Endothelial cell of umbilical vein (primary cell): ENCODE measurements around the gene KIF25. TPM values are rescaled to one million over a fixed set of nuclear protein-coding genes. Genes with fewer than 3 reads are reported as not detected.
"Not testable (repeated sequence)": the region's sequence is repeated elsewhere in the genome, so short reads cannot be mapped to it uniquely, and the experiment has no call there.

Experiments used
- BruUV-seq: library from RNA; stranded (reverse); fragments of 400-500 nt; replicated peaks from 2 replicates; lab custom pipeline; 2021; lab: Mats Ljungman, UMichigan
- CTCF ChIA-PET: fragments of 300-600, 350-600 bp; sonication (Branson Sonifier 250); formaldehyde crosslinking; loops from one replicate; lab custom pipeline; 2021; ENCODE audit warnings: antibody characterized with exemption, inconsistent platforms; lab: Charles Lee
- POLR2A ChIA-PET: fragments of 300-600, 350-600 bp; sonication (Branson Sonifier 250); formaldehyde crosslinking; loops from one replicate; lab custom pipeline; 2021; ENCODE audit warnings: antibody characterized with exemption, inconsistent platforms; lab: Charles Lee
- DNase-seq: peaks from one replicate; pipeline ENCODE4 v3.0.0-alpha.2; 2011; ENCODE audit warnings: low read depth, low spot score
- FAIRE-seq: peaks from 2 replicates; lab custom pipeline; 2011; peaks lifted over from hg19 to GRCh38; lab: Jason Lieb, UNC
- H2AFZ ChIP-seq: 2 replicates; pipeline ENCODE4 v1.6.0; 2012; ENCODE audit warnings: low read depth, low read length, control low read depth, inconsistent platforms
- H3K27ac ChIP-seq: 2 replicates; pipeline ENCODE4 v1.5.1; 2011; ENCODE audit warnings: low read depth, mild to moderate bottlenecking, control low read depth, low read length, moderate library complexity; ENCODE audit not compliant: insufficient read depth
- H3K27me3 ChIP-seq, 2 experiments: 2 replicates each; pipeline versions ENCODE4 v1.6.0 to v1.6.1; 2011; ENCODE audit warnings: low read length in 2 of 2, mixed read lengths in 1 of 2; ENCODE audit not compliant: control insufficient read depth in 2 of 2, insufficient read depth in 2 of 2
- H3K36me3 ChIP-seq, 2 experiments: 2 replicates in 1 of 2; 3 replicates in 1 of 2; pipeline ENCODE4 v1.5.1; 2011; ENCODE audit warnings: low read length in 2 of 2, mild to moderate bottlenecking in 1 of 2, moderate library complexity in 1 of 2; ENCODE audit not compliant: control insufficient read depth in 2 of 2, insufficient read depth in 2 of 2; ENCODE audit errors: extremely low read depth in 1 of 2
- H3K4me1 ChIP-seq: 3 replicates; pipeline ENCODE4 v1.5.1; 2011; ENCODE audit warnings: mild to moderate bottlenecking, low read length; ENCODE audit not compliant: control insufficient read depth, insufficient read depth; ENCODE audit errors: extremely low read depth
- H3K4me2 ChIP-seq: 2 replicates; pipeline ENCODE4 v1.6.1; 2011; ENCODE audit warnings: low read length, control low read depth, mixed read lengths; ENCODE audit not compliant: insufficient read depth
- H3K4me3 ChIP-seq, 3 experiments: fragments of 200-600 bp in 1 of 3; sonication (generic), shearing (Covaris generic) in 1 of 3; replicated peaks in 1 of 3; 2 replicates each; pipeline ENCODE4 v1.5.1; 2011 to 2016; ENCODE audit warnings: control low read depth in 3 of 3, low read length in 3 of 3, mild to moderate bottlenecking in 2 of 3, inconsistent platforms in 1 of 3, low read depth in 1 of 3, moderate library complexity in 1 of 3; ENCODE audit not compliant: insufficient read depth in 1 of 3
- H3K79me2 ChIP-seq: 2 replicates; pipeline ENCODE4 v1.6.0; 2012; ENCODE audit warnings: low read length, inconsistent platforms; ENCODE audit not compliant: control insufficient read depth, insufficient read depth
- H3K9ac ChIP-seq: replicated peaks from 2 replicates; pipeline ENCODE3; 2011; ENCODE audit warnings: low read length, control low read depth; ENCODE audit not compliant: insufficient read depth; ENCODE audit errors: extremely low read depth
- H3K9me1 ChIP-seq: replicated peaks from 3 replicates; pipeline ENCODE4 v1.6.0; 2011; ENCODE audit warnings: mild to moderate bottlenecking, low read length; ENCODE audit not compliant: control insufficient read depth, insufficient read depth; ENCODE audit errors: extremely low read depth
- H3K9me3 ChIP-seq: replicated peaks from 2 replicates; pipeline ENCODE4 v1.5.1; 2012; ENCODE audit warnings: low read length, inconsistent platforms; ENCODE audit not compliant: control insufficient read depth, insufficient read depth
- H4K20me1 ChIP-seq: replicated peaks from 2 replicates; pipeline ENCODE3; 2011; ENCODE audit warnings: mild to moderate bottlenecking, low read length; ENCODE audit not compliant: control insufficient read depth, insufficient read depth; ENCODE audit errors: extremely low read depth
- CTCF ChIP-seq, 2 donors: IDR thresholded peaks; 1 replicate in 1 of 2; 2 replicates in 1 of 2; pipeline ENCODE4 v1.5.1; 2011; ENCODE audit warnings: low read length in 2 of 2, mild to moderate bottlenecking in 2 of 2, moderate library complexity in 2 of 2, control low read depth in 1 of 2, inconsistent platforms in 1 of 2, low read depth in 1 of 2; ENCODE audit not compliant: insufficient read depth in 1 of 2; ENCODE audit errors: extremely low read depth in 1 of 2
- EZH2 ChIP-seq: IDR thresholded peaks from 2 replicates; pipeline ENCODE4 v1.6.1; 2012; ENCODE audit warnings: borderline replicate concordance, low read depth, mild to moderate bottlenecking, moderate library complexity, low read length, inconsistent platforms; ENCODE audit not compliant: severe bottlenecking
- FOS ChIP-seq: IDR thresholded peaks from 2 replicates; pipeline ENCODE4 v1.6.1; 2011; ENCODE audit warnings: mild to moderate bottlenecking, low read length, moderate library complexity, borderline replicate concordance; ENCODE audit not compliant: insufficient read depth
- GATA2 ChIP-seq: IDR thresholded peaks from 2 replicates; pipeline ENCODE4 v1.7.0; 2011; ENCODE audit warnings: low read depth, mild to moderate bottlenecking, moderate library complexity, mixed read lengths, low read length; ENCODE audit not compliant: insufficient read length, insufficient read depth
- JUN ChIP-seq: IDR thresholded peaks from 2 replicates; pipeline ENCODE4 v1.6.1; 2011; ENCODE audit warnings: borderline replicate concordance, low read depth; ENCODE audit not compliant: insufficient read length, insufficient read depth
- MAX ChIP-seq: IDR thresholded peaks from 2 replicates; pipeline ENCODE4 v1.6.1; 2011; ENCODE audit not compliant: insufficient read depth, insufficient read length
- MYC ChIP-seq: IDR thresholded peaks from one replicate; pipeline ENCODE4 v1.6.1; 2011; ENCODE audit warnings: mild to moderate bottlenecking, low read depth, low read length
- POLR2A ChIP-seq: IDR thresholded peaks from 2 replicates; pipeline ENCODE4 v1.6.1; 2012; ENCODE audit warnings: low read depth, mild to moderate bottlenecking, control low read depth, low read length
- POLR2AphosphoS5 ChIP-seq: IDR thresholded peaks from 2 replicates; pipeline ENCODE4 v1.6.1; 2012; ENCODE audit warnings: low read depth, mild to moderate bottlenecking, control low read depth, low read length, moderate library complexity; ENCODE audit not compliant: insufficient read depth
- dilution Hi-C: fragments of 300-500 bp; cut with MboI; formaldehyde crosslinking; loops from one replicate; pipeline ENCODE4 v1.15.0; 2019; ENCODE audit warnings: low sequenced_read_pairs; ENCODE audit not compliant: extremely low pct_ligation_motif_present
- intact Hi-C: fragments of 100-400 bp; cut with micrococcal nuclease; formaldehyde crosslinking; loops from one replicate; pipeline ENCODE4 v1.10.0; 2022
- polyA plus RNA-seq, 4 experiments: library from polyadenylated mRNA; depleted of rRNA in 3 of 4; stranded (reverse) in 3 of 4; unstranded in 1 of 4; fragments of >200 nt; gene quantifications; 2 replicates each; pipeline versions ENCODE4 v1.2.1 to v1.2.3, GENCODE V29; 2011 to 2012; ENCODE audit warnings: missing spikeins in 1 of 4
- total RNA-seq: library from RNA; stranded (reverse); gene quantifications from 2 replicates; pipeline ENCODE4 v1.2.3, GENCODE V29; 2021

The KIF25 gene
- total and polyA plus RNA-seq, 2 donors (not counting 3 experiments of a cell fraction or from before 2014, with no cell fraction given), result not detected

- peaks cover 8% of the 10 kb centered on the region for H3K4me1 ChIP-seq
- dilution Hi-C loops (no loop called here), intact Hi-C loops (no loop called here)
- no peaks in the 10 kb centered on the region for H4K20me1 ChIP-seq
- H3K27ac ChIP-seq, result no peak overlapping the region
- no peak for TF ChIP-seq FOS
- no peak for TF ChIP-seq MYC
- TF ChIP-seq GATA2, result no peak
- no peak for TF ChIP-seq EZH2
- no peak for TF ChIP-seq POLR2A
- TF ChIP-seq JUN, result no peak
- no peak for TF ChIP-seq CTCF (IDR thresholded peaks at IDR 0.05; ENCODE audit: extremely low read depth in 1 of 2, insufficient read depth in 1 of 2, low read depth in 1 of 2, low read length in 2 of 2)
- no peak for TF ChIP-seq POLR2AphosphoS5
- TF ChIP-seq MAX, result no peak
- no peak overlapping the region for H2AFZ ChIP-seq
- H3K4me2 ChIP-seq, result no peak overlapping the region
- H3K79me2 ChIP-seq, result no peaks in the 10 kb centered on the region
- ChIA-PET CTCF (interaction anchor here (1.0 kb wide), 1 partner anchor 60 kb away, joined by 3 read pairs; no protein-coding TSS in a partner anchor), POLR2A (no interaction called here)
- no peaks in the 10 kb centered on the region for H3K9me3 ChIP-seq
- H3K36me3 ChIP-seq, result no peaks in the 10 kb centered on the region
- no peak overlapping the region for H3K9ac ChIP-seq
- FAIRE-seq (no peak), DNase-seq (no peak)
- no peaks in the 10 kb centered on the region for H3K27me3 ChIP-seq
- no TSS peak for BruUV-seq
- H3K9me1 ChIP-seq, result no peaks in the 10 kb centered on the region
- H3K4me3 ChIP-seq, result no peak overlapping the region
Observed at GRCh38 chr6:167975458-167975857, 22.0 kb upstream of the KIF25 start.

GRCh38 chr6:167976116-167976657 is 21.3 kb upstream of the KIF25 start:
- intact Hi-C loops, H2AFZ ChIP-seq, H3K4me3 ChIP-seq, H3K9me1 ChIP-seq, H3K36me3 ChIP-seq, DNase-seq, H3K9ac ChIP-seq, H3K27me3 ChIP-seq, POLR2A ChIA-PET, BruUV-seq, H4K20me1 ChIP-seq, H3K4me2 ChIP-seq, dilution Hi-C loops, H3K27ac ChIP-seq, H3K79me2 ChIP-seq, H3K9me3 ChIP-seq, FAIRE-seq: not testable (repeated sequence)
- peaks cover 12% of the 10 kb centered on the region for H3K4me1 ChIP-seq
- CTCF ChIA-PET, result interaction anchor here (1.0 kb wide), 1 partner anchor 59 kb away, joined by 3 read pairs; no protein-coding TSS in a partner anchor
